ENCODE data around the gene PALD1.

PALD1 gene

DNA sequence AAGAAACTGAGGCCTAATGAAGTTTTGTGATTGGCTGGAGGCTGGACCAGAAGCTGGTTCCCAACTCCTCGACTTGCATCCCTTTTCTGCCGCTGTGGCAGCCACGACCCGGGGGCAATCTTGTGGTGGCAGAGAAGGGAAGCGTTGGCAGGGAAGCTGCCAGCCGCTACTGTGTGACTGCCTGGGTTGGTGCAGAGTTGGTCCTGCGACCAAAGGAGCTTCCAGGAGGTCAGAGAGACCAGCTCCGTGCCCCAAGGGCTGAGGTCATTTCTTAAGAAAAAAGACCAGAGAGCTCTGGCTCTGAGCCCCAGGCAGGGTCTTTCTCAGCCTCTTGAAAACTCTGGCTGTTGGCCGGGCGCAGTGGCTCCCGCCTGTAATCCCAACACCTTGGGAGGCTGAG, 76.8 kb downstream of the PALD1 start:
- TF ChIP-seq, protein P1, sequence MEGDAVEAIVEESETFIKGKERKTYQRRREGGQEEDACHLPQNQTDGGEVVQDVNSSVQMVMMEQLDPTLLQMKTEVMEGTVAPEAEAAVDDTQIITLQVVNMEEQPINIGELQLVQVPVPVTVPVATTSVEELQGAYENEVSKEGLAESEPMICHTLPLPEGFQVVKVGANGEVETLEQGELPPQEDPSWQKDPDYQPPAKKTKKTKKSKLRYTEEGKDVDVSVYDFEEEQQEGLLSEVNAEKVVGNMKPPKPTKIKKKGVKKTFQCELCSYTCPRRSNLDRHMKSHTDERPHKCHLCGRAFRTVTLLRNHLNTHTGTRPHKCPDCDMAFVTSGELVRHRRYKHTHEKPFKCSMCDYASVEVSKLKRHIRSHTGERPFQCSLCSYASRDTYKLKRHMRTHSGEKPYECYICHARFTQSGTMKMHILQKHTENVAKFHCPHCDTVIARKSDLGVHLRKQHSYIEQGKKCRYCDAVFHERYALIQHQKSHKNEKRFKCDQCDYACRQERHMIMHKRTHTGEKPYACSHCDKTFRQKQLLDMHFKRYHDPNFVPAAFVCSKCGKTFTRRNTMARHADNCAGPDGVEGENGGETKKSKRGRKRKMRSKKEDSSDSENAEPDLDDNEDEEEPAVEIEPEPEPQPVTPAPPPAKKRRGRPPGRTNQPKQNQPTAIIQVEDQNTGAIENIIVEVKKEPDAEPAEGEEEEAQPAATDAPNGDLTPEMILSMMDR (IDR thresholded peaks at IDR 0.05; ENCODE audit: extremely low read depth, insufficient read depth, missing control alignments), result no peak
- in situ Hi-C loops (cut with MboI; ENCODE audit: low pct_unique_long_range_greater_than_20kb, low sequenced_read_pairs, unreplicated experiment), result loop anchor here (25.0 kb wide), 1 partner anchor 332 kb away; the partner anchor contains the start of gene PCBD1
- DNase-seq (ENCODE audit: low spot score), result no peak

DNA sequence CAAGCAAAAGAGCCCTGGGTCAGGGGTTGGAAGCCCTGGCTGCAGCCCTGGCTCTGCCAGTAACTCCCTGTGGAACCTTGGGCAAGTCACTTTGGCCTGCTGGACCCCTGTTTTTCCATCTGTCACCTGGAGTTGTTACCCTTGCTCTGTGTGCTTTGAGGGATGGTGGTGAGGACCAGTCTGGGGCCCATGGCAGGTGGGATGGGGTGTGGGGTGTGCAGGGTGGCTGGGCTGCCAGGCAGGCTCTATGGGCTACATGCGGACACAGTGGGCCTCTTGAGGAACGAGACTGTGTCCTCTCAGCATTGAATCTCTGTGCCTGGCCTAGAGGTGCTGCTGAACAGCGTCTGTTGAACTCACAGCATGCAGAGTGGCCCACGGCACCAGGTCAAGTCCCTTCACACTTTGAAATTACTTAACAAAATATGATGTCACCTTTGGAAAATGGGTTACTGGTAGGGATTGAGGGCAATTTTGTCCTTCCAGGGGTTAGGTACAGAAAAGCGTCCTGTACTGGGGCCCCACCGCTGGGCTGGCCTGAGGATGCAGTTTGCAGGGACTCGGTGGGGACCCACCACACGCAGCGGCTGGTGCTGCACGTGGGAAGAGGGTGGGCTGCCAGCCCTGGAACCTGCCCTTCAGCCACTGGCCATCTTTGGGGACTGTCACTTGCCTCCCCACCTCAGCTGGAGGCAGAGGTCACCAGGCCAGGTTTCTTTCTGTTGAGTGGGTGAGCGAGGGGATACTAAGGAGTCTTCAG, 78.7 kb downstream of the PALD1 start:
- DNase-seq (ENCODE audit: low spot score), result no peak
- in situ Hi-C loops (cut with MboI; ENCODE audit: low pct_unique_long_range_greater_than_20kb, low sequenced_read_pairs, unreplicated experiment), result loop anchor here (25.0 kb wide), 1 partner anchor 330 kb away; the partner anchor contains the start of gene PCBD1
- TF ChIP-seq, protein P1 (IDR thresholded peaks at IDR 0.05; ENCODE audit: extremely low read depth, insufficient read depth, missing control alignments), result no peak

DNA sequence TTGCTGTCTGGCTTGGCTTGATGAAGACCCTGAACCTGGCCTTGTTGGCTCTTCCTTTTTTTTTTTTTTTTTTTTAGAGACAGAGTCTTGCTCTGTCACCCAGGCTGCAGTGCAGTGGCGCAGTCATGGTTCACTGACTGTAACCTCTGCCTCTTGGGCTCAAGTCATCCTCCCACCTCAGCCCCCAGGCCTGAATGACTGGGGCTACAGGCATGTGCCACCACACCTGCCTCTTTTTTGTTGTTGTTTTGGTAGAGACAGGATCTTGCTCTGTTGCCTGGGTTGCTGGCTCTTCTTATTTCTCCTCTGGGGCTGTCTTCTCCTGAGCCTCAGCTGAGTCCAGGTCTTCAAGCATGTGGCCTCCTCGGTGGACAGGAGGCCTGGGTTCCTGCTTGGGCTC, 79.3 kb downstream of the PALD1 start:
- TF ChIP-seq, protein P1 (IDR thresholded peaks at IDR 0.05; ENCODE audit: extremely low read depth, insufficient read depth, missing control alignments), result no peak
- DNase-seq (ENCODE audit: low spot score), result no peak
- in situ Hi-C loops (cut with MboI; ENCODE audit: low pct_unique_long_range_greater_than_20kb, low sequenced_read_pairs, unreplicated experiment), result loop anchor here (25.0 kb wide), 1 partner anchor 329 kb away; the partner anchor contains the start of gene PCBD1

DNA sequence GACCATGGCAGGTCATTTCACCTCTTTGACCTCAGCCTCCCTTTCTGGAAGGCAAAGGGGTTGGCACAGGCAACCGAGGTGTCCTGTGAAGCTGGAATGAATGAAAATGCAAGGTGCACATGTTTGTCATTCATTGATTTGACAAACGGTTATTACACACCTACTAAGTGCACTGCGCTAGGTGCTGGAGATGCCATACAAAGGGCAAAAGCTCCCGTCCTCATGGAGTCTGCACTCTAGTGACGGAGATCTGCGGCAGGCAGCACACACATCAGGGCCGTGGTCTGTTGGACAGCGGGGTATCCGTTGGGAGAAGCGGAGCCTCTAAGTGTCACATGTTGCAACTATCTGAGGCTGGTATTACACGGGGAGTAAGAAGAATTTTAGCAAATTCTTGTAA, 79.7 kb downstream of the PALD1 start:
- in situ Hi-C loops (cut with MboI; ENCODE audit: low pct_unique_long_range_greater_than_20kb, low sequenced_read_pairs, unreplicated experiment), result loop anchor here (25.0 kb wide), 1 partner anchor 329 kb away; the partner anchor contains the start of gene PCBD1
- DNase-seq (ENCODE audit: low spot score), result no peak
- TF ChIP-seq, protein P1 (IDR thresholded peaks at IDR 0.05; ENCODE audit: extremely low read depth, insufficient read depth, missing control alignments), result no peak

DNA sequence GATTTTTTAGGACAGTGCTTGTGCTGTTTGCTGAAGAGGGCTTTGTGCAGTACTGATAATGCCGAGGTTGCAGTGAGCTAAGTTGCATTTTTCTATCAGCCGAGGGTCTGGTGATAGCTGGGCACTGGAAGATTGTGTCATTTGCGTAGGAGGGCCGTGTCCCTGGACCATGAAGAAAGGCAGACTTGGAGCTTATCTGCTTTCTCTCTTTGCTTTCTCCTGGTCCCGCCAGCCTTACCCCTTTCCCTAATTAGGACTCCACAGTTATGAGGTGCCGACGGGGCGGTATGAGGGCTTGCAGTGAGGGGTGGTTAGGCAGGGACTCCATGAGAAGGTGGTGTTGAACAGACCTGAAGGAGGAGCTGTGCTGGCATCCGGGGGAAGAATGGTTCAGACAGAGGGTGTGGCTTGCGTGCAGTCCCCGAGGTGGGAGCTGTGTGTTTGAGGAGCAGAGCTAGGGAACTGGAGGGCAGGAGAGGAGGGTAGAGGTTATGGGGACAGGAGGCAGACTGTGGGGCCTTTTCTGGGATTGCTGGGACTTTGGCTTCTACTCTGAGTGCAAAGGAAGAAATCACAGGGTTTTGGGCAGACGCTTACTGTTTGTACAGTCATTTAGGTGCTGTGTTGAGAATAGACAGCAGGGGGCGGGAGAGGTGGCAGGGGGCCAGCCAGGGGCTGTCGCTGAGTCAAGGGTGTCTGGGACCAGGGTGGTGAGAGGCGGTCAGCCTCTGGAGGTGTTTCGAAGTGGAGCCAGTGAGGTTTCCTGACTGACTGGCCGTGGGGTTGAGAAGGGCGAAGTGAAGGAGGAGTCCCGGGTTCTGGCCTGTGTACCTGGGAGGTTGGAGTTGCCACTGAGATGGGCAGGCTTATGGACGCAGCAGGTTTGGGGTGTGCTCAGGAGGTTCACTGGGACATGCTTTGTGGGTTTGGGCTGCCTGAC, 80.6 kb downstream of the PALD1 start:
- in situ Hi-C loops (cut with MboI; ENCODE audit: low pct_unique_long_range_greater_than_20kb, low sequenced_read_pairs, unreplicated experiment), result loop anchor here (25.0 kb wide), 1 partner anchor 328 kb away; the partner anchor contains the start of gene PCBD1
- TF ChIP-seq, protein P1 (IDR thresholded peaks at IDR 0.05; ENCODE audit: extremely low read depth, insufficient read depth, missing control alignments), result peak; percentile 76
- peak; percentile 84 for DNase-seq (ENCODE audit: low spot score)

DNA sequence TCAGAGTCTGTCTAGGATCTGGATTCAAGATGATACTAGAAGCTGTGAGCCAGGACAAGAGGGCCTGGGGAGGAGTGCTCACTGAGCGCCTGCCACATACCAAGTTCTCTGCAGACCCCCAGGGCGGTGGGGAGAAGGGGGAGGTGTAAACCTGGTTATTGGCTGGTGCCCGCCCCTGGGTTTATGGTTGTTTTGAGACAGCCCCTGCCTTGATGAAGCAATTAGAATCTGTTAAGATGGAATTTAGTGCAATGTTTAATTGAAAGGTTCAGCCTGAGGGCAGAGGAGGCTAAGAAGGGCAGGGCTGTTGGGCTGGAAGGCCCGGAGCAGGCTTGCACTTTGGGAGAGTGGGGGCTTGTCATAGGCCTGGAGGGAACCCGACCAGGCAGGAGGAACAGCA, 81.3 kb downstream of the PALD1 start:
- TF ChIP-seq, protein P1 (IDR thresholded peaks at IDR 0.05; ENCODE audit: extremely low read depth, insufficient read depth, missing control alignments), result no peak
- in situ Hi-C loops (cut with MboI; ENCODE audit: low pct_unique_long_range_greater_than_20kb, low sequenced_read_pairs, unreplicated experiment), result loop anchor here (25.0 kb wide), 1 partner anchor 327 kb away; the partner anchor contains the start of gene PCBD1
- no peak for DNase-seq (ENCODE audit: low spot score)

Measured in GM13977 (cell line).